K562 (cell line): ENCODE measurements around the gene SLC30A3. TPM values are rescaled to one million over a fixed set of nuclear protein-coding genes. Genes with fewer than 3 reads are reported as not detected.

Source experiments
- ATAC-seq: fragments of 200-7000 bp; cut with Tn5 transposase; 3 replicates; pipeline ENCODE4 v1.9.1; 2020; ENCODE audit warnings: moderate library complexity
- BruUV-seq: library from RNA; stranded (reverse); fragments of 400-500 nt; replicated peaks from 2 replicates; lab custom pipeline; 2021; lab: Mats Ljungman, UMichigan
- CTCF ChIA-PET: fragments of 300-600 bp; formaldehyde crosslinking; extraction: SDS; loops from one replicate; lab custom pipeline; 2021; ENCODE audit warnings: low intra/inter-chr PET ratio; lab: Yijun Ruan, JAX
- POLR2A ChIA-PET: fragments of 300-600, 350-650 bp; sonication (Branson Sonifier 250); formaldehyde crosslinking; extraction: SDS; loops from one replicate; lab custom pipeline; 2021; ENCODE audit warnings: antibody characterized with exemption, inconsistent platforms; lab: Yijun Ruan, JAX
- DNase-seq, 4 experiments: peaks; one replicate each; pipeline versions ENCODE4 v3.0.0 to v3.0.0-alpha.2; 2011 to 2018; ENCODE audit warnings: low spot score in 3 of 4, mixed read lengths in 3 of 4; ENCODE audit errors: extremely low read depth in 1 of 4
- FAIRE-seq: peaks from 2 replicates; lab custom pipeline; 2011; peaks lifted over from hg19 to GRCh38; lab: Jason Lieb, UNC
- H2AFZ ChIP-seq: 2 replicates; pipeline ENCODE4 v1.6.0; 2011; ENCODE audit warnings: low read depth, low read length, control low read depth, inconsistent platforms
- H3K27ac ChIP-seq: fragments of 200-600 bp; 3 replicates; pipeline ENCODE4 v1.8.0; 2011; ENCODE audit warnings: low read depth, mild to moderate bottlenecking, control low read depth, inconsistent platforms, low read length, moderate library complexity, mixed read lengths; ENCODE audit errors: extremely low read depth
- H3K27me3 ChIP-seq, 2 experiments: fragments of 300-600 bp in 1 of 2; 2 replicates in 1 of 2; 3 replicates in 1 of 2; pipeline versions ENCODE4 v1.6.0 to v1.8.0; 2011; ENCODE audit warnings: inconsistent platforms in 2 of 2, low read length in 2 of 2, mild to moderate bottlenecking in 1 of 2, mixed read lengths in 1 of 2, moderate library complexity in 1 of 2; ENCODE audit not compliant: control insufficient read depth in 2 of 2, insufficient read depth in 2 of 2
- H3K36me3 ChIP-seq: fragments of 300-600 bp; 3 replicates; pipeline ENCODE4 v1.8.0; 2011; ENCODE audit warnings: mild to moderate bottlenecking, low read length, inconsistent platforms; ENCODE audit not compliant: control insufficient read depth, insufficient read depth
- H3K4me1 ChIP-seq, 2 experiments: fragments of 200-600 bp in 1 of 2; replicated peaks in 1 of 2; 2 replicates in 1 of 2; 3 replicates in 1 of 2; pipeline versions ENCODE4 v1.5.1 to v1.8.0; 2011; ENCODE audit warnings: inconsistent platforms in 2 of 2, low read length in 2 of 2, mild to moderate bottlenecking in 1 of 2, mixed read lengths in 1 of 2, moderate library complexity in 1 of 2; ENCODE audit not compliant: control insufficient read depth in 2 of 2, insufficient read depth in 2 of 2
- H3K4me2 ChIP-seq: 2 replicates; pipeline ENCODE4 v1.6.1; 2011; ENCODE audit warnings: low read length, control low read depth, inconsistent platforms, mixed read lengths; ENCODE audit not compliant: insufficient read depth
- H3K4me3 ChIP-seq: fragments of 200-600 bp; sonication (generic), shearing (Covaris generic); 2 replicates; pipeline ENCODE4 v1.5.1; 2016; ENCODE audit warnings: control low read depth, inconsistent platforms
- H3K79me2 ChIP-seq: fragments of 200-600 bp; 3 replicates; pipeline ENCODE4 v1.8.0; 2011; ENCODE audit warnings: low read length, inconsistent platforms; ENCODE audit not compliant: control insufficient read depth, insufficient read depth
- H3K9ac ChIP-seq, 2 experiments: 2 replicates each; pipeline versions ENCODE4 v1.6.0 to v1.6.1; 2011; ENCODE audit warnings: low read depth in 2 of 2, low read length in 2 of 2, control low read depth in 1 of 2, inconsistent platforms in 1 of 2, mild to moderate bottlenecking in 1 of 2, mixed read lengths in 1 of 2; ENCODE audit not compliant: insufficient read depth in 1 of 2
- H3K9me1 ChIP-seq: one replicate; pipeline ENCODE4 v1.6.0; 2011; ENCODE audit warnings: inconsistent platforms, mild to moderate bottlenecking, low read length, moderate library complexity; ENCODE audit not compliant: control insufficient read depth, insufficient read depth
- H3K9me3 ChIP-seq: replicated peaks from 2 replicates; pipeline ENCODE4 v1.5.1; 2011; ENCODE audit warnings: low read depth, low read length, inconsistent platforms; ENCODE audit not compliant: control insufficient read depth, insufficient read depth
- H4K20me1 ChIP-seq: replicated peaks from 2 replicates; pipeline ENCODE4 v1.6.1; 2011; ENCODE audit warnings: low read length, inconsistent platforms, mixed read lengths; ENCODE audit not compliant: control insufficient read depth, insufficient read depth
- CBFA2T3 ChIP-seq: fragments of 450-650 bp; IDR thresholded peaks from 2 replicates; pipeline ENCODE4 v1.6.1; 2017
- L3MBTL2 ChIP-seq: fragments of 450-650 bp; IDR thresholded peaks from 2 replicates; pipeline ENCODE4 v1.6.1; 2016; ENCODE audit warnings: mild to moderate bottlenecking, moderate library complexity
- PHF8 ChIP-seq: fragments of 200-600 bp; sonication (generic); IDR thresholded peaks from 2 replicates; pipeline ENCODE4 v1.6.1; 2012; ENCODE audit warnings: mixed run types, mild to moderate bottlenecking, inconsistent platforms, low read length, moderate library complexity, borderline replicate concordance
- STAG1 ChIP-seq: sonication (generic); formaldehyde crosslinking; IDR thresholded peaks from 2 replicates; pipeline ENCODE4 v1.5.0; 2020; ENCODE audit warnings: missing genetic modification reagents, borderline replicate concordance
- WGBS: fragments of 100-300 bp; shearing (Covaris generic); methylation state at CpG from one replicate; pipeline ENCODE4 v1.1.6; 2016; ENCODE audit warnings: low coverage, mixed read lengths; ENCODE audit not compliant: insufficient coverage; ENCODE audit errors: missing lambda C conversion rate; 5-methylcytosine and 5-hydroxymethylcytosine counted together
- in situ Hi-C: fragments of 300-500 bp; cut with MboI; formaldehyde crosslinking; loops from 4 replicates; pipeline ENCODE4 v1.15.0; 2018; ENCODE audit warnings: inconsistent platforms, mixed read lengths
- intact Hi-C: fragments of 100-400 bp; cut with micrococcal nuclease; formaldehyde crosslinking; loops from 2 replicates; pipeline ENCODE4 v1.14.2; 2022
- polyA plus RNA-seq, 8 experiments: library from polyadenylated mRNA; depleted of rRNA in 4 of 8; stranded (reverse) in 5 of 8; unstranded in 3 of 8; fragments of >200 nt; fragmentation: Nextera tagmentation in 2 of 8; fragmentation: Illumina TruSeq in 1 of 8; extraction: Ambion mirVana in 2 of 8; extraction: Trizol in 1 of 8; gene quantifications; 2 replicates each; pipeline versions ENCODE4 v1.2.1 to v1.2.3, GENCODE V29; 2011 to 2014; ENCODE audit warnings: inconsistent platforms in 1 of 8, missing spikeins in 1 of 8
- total RNA-seq, 7 experiments: library from RNA; depleted of rRNA in 6 of 7; stranded (reverse); fragments of >200 nt in 6 of 7; fragmentation: Illumina TruSeq in 2 of 7; extraction: Trizol in 2 of 7; gene quantifications; 2 replicates each; pipeline versions ENCODE4 v1.2.1 to v1.2.3, GENCODE V29; 2011 to 2021; ENCODE audit warnings: low replicate concordance in 1 of 7

Gene SLC30A3
- total and polyA plus RNA-seq, 9 of the 15 experiments (the other 6 are each of a cell fraction or from before 2014, with no cell fraction given), result 0.03 to 2.7 (median 0.89) TPM; not detected in 1

DNA sequence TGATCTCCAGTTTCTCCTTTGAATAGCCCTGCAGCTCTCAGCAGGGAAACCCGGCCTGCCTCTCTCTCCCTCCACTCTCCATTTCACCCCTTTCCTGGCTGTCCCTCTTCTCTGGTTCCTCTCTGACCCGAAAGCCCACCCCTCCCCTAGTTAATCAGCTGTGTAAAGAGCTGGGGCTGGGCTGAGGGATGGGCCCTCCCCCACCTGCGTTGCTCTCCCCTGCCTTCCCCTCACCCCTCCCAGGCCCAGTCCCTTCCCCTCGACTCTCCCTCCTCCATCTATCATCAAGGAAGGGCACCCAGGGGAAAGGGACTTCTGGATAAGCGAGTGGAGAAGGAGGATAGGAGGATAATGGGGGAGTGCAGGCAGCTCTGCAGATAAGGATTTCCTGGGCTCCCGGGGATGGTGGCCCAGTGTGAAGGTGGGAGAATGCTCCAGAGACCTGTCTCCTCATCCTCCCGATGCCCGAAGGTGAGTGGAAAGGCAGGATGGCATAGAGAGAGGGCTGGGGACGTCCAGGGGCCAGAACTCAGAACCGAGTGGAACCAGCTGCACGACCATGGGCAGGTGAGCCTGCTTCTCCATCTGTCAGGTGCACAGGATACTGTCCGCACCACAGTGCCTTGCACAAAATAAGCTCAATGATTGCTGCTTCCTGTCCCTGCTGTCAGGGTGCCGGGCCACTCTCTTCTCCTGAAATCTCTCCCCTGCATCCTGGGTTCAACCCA lies 12.0 kb downstream of the SLC30A3 start:
- in situ Hi-C loops, result no loop called here
- POLR2A ChIA-PET, result interaction anchor here (0.8 to 1.0 kb wide), 2 partner anchors 15 to 20 kb away, joined by 3 read pairs; no protein-coding TSS in a partner anchor
- Histone ChIP-seq H4K20me1 (no peaks in the 10 kb centered on the region; the same call in 1 of the 2 replicates), H3K9me3 (no peaks in the 10 kb centered on the region), H3K4me1 (peaks cover 15 to 26% of the 10 kb centered on the region in 2 experiments), H3K9ac (peak overlapping the region in 1 of 2 experiments; percentile 87; a peak in 3 of 4 replicates), H3K4me2 (no peak overlapping the region; the same call in 1 of the 2 replicates), H3K36me3 (no peaks in the 10 kb centered on the region), H3K79me2 (no peaks in the 10 kb centered on the region), H3K9me1 (no peaks in the 10 kb centered on the region), H3K4me3 (no peak overlapping the region), H3K27me3 (no peaks in the 10 kb centered on the region), H3K27ac (no peak overlapping the region; the same call in 2 of the 3 replicates), H2AFZ (peak overlapping the region; percentile 95)
- CTCF ChIA-PET, result interaction anchor here (0.6 to 2.2 kb wide), 4 partner anchors 29 to 432 kb away, joined by 4 to 23 read pairs (median 11); no protein-coding TSS in a partner anchor
- DNase-seq (peak in 2 of 4 experiments; percentile 39 to 44), FAIRE-seq (no peak), ATAC-seq (no peak)
- 0 out of 2 replicates have a peak, but pooled peaks have one; percentile 28 for TF ChIP-seq CBFA2T3
- 0 out of 2 replicates have a peak, but pooled peaks have one; percentile 4 for TF ChIP-seq PHF8
- TF ChIP-seq L3MBTL2, result 0 out of 2 replicates have a peak, but pooled peaks have one; percentile 5
- TF ChIP-seq STAG1 (CRISPR knock-in tag), result no peak
- BruUV-seq, result no TSS peak
- 34% methylated on average over 13 of the region's 13 CpGs for WGBS
- intact Hi-C loops, result loop anchor here (1.0 kb wide), 2 partner anchors 29 to 52 kb away; no protein-coding TSS in a partner anchor
